SK-N-SH (cell line): ENCODE data around the gene KAT5. TPM values are rescaled to one million over a fixed set of nuclear protein-coding genes. Genes with fewer than 3 reads are reported as not detected.

Experiments
- CTCF ChIA-PET: fragments of 300-600, 350-600 bp; formaldehyde crosslinking; extraction: SDS; loops from one replicate; lab custom pipeline; 2021; lab: Yijun Ruan, JAX
- POLR2A ChIA-PET: fragments of 350-600 bp; sonication (Branson Sonifier 250); formaldehyde crosslinking; extraction: SDS; loops from one replicate; lab custom pipeline; 2020; ENCODE audit warnings: antibody characterized with exemption, inconsistent platforms; lab: Yijun Ruan, JAX
- DNase-seq: peaks from one replicate; pipeline ENCODE4 v3.0.0; 2012
- H2AFZ ChIP-seq: fragments of 200-600 bp; sonication (generic); 2 replicates; pipeline ENCODE4 v1.8.1; 2016; ENCODE audit warnings: antibody characterized with exemption, mild to moderate bottlenecking, low read depth
- H3F3A ChIP-seq: fragments of 200-600 bp; sonication (generic); replicated peaks from 2 replicates; pipeline ENCODE3; 2016; ENCODE audit warnings: antibody characterized with exemption, mild to moderate bottlenecking; ENCODE audit not compliant: insufficient read depth
- H3K27ac ChIP-seq, 2 experiments: fragments of 200-500 bp in 1 of 2; fragments of 200-600 bp in 1 of 2; sonication (Bioruptor generic) in 1 of 2; sonication (generic), shearing (Covaris generic) in 1 of 2; 2 replicates each; pipeline versions ENCODE4 v1.5.1 to v1.6.1; 2014 to 2016; ENCODE audit warnings: low read depth in 2 of 2, inconsistent platforms in 1 of 2, low read length in 1 of 2, mild to moderate bottlenecking in 1 of 2, mixed read lengths in 1 of 2
- H3K27me3 ChIP-seq: fragments of 200-600 bp; sonication (generic), shearing (Covaris generic); 2 replicates; pipeline ENCODE4 v1.6.1; 2016; ENCODE audit warnings: mixed run types; ENCODE audit not compliant: insufficient read depth
- H3K36me3 ChIP-seq, 2 experiments: fragments of 200-500 bp in 1 of 2; fragments of 200-600 bp in 1 of 2; sonication (Bioruptor generic) in 1 of 2; sonication (generic) in 1 of 2; replicated peaks in 1 of 2; 2 replicates each; pipeline versions ENCODE3 to v1.5.1; 2014 to 2016; ENCODE audit warnings: low read length in 1 of 2, mild to moderate bottlenecking in 1 of 2; ENCODE audit not compliant: insufficient read depth in 2 of 2, control insufficient read depth in 1 of 2
- H3K4me1 ChIP-seq, 2 experiments: fragments of 200-500 bp in 1 of 2; fragments of 200-600 bp in 1 of 2; sonication (Bioruptor generic) in 1 of 2; sonication (generic), shearing (Covaris generic) in 1 of 2; 2 replicates each; pipeline versions ENCODE4 v1.5.1 to v1.6.1; 2014 to 2016; ENCODE audit warnings: low read depth in 1 of 2, low read length in 1 of 2, mixed run types in 1 of 2; ENCODE audit not compliant: insufficient read depth in 2 of 2, control insufficient read depth in 1 of 2
- H3K4me2 ChIP-seq: fragments of 200-600 bp; sonication (generic), shearing (Covaris generic); 2 replicates; pipeline ENCODE4 v1.6.1; 2017; ENCODE audit warnings: mixed run types
- H3K4me3 ChIP-seq, 2 experiments: fragments of 200-500 bp in 1 of 2; fragments of 200-600 bp in 1 of 2; sonication (Bioruptor generic) in 1 of 2; sonication (generic), shearing (Covaris generic) in 1 of 2; 2 replicates each; pipeline versions ENCODE4 v1.5.1 to v1.8.1; 2014 to 2016; ENCODE audit warnings: low read depth in 2 of 2, inconsistent platforms in 1 of 2, low read length in 1 of 2, mild to moderate bottlenecking in 1 of 2, mixed read lengths in 1 of 2, moderate library complexity in 1 of 2
- H3K79me2 ChIP-seq: fragments of 200-600 bp; sonication (generic); 2 replicates; pipeline ENCODE4 v1.8.1; 2017; ENCODE audit warnings: mild to moderate bottlenecking; ENCODE audit not compliant: insufficient read depth
- H3K9ac ChIP-seq: fragments of 200-600 bp; sonication (generic); 2 replicates; pipeline ENCODE4 v1.6.1; 2017; ENCODE audit warnings: mixed run types
- H3K9me2 ChIP-seq: fragments of 200-600 bp; sonication (generic); 2 replicates; pipeline ENCODE4 v1.6.1; 2017; ENCODE audit warnings: mixed run types
- H3K9me3 ChIP-seq: fragments of 200-600 bp; sonication (generic); 2 replicates; pipeline ENCODE4 v1.6.1; 2017; ENCODE audit warnings: mixed run types, mild to moderate bottlenecking, moderate library complexity
- H4K20me1 ChIP-seq: fragments of 200-600 bp; sonication (generic); 2 replicates; pipeline ENCODE4 v1.6.1; 2017; ENCODE audit warnings: mild to moderate bottlenecking, mixed run types; ENCODE audit not compliant: insufficient read depth
- CHD2 ChIP-seq: fragments of 150-350 bp; IDR thresholded peaks from 2 replicates; pipeline ENCODE4 v1.6.1; 2018; ENCODE audit warnings: low read length; ENCODE audit not compliant: partially characterized antibody
- EZH2phosphoT487 ChIP-seq: fragments of 200-600 bp; sonication (generic); IDR thresholded peaks from 2 replicates; pipeline ENCODE4 v1.6.1; 2017; ENCODE audit warnings: low read depth, mixed run types, mild to moderate bottlenecking, antibody characterized with exemption, moderate library complexity, borderline replicate concordance
- FOXJ3 ChIP-seq: sonication (generic); formaldehyde crosslinking; IDR thresholded peaks from 2 replicates; pipeline ENCODE4 v1.5.1; 2020; ENCODE audit warnings: mild to moderate bottlenecking, missing genetic modification reagents
- RAD21 ChIP-seq: IDR thresholded peaks from 2 replicates; pipeline ENCODE4 v1.6.1; 2012; ENCODE audit warnings: mild to moderate bottlenecking, low read length
- RFX5 ChIP-seq: IDR thresholded peaks from 2 replicates; pipeline ENCODE4 v1.6.1; 2012; ENCODE audit warnings: mild to moderate bottlenecking, improper control_type of control experiment, low read length
- RXRA ChIP-seq: IDR thresholded peaks from 2 replicates; pipeline ENCODE4 v1.4.0; 2012; ENCODE audit warnings: low read depth, mild to moderate bottlenecking, borderline replicate concordance
- WGBS: methylation state at CpG from one replicate; pipeline ENCODE4 v1.1.6; 2017; ENCODE audit warnings: low lambda C conversion rate; 5-methylcytosine and 5-hydroxymethylcytosine counted together
- polyA plus RNA-seq, 3 experiments: library from polyadenylated mRNA; depleted of rRNA; stranded (reverse); fragments of >200 nt; gene quantifications; 2 replicates each; pipeline ENCODE4 v1.2.3, GENCODE V29; 2012
- TF ChIP-seq, protein P1 (sequence below): fragments of 150-350 bp; IDR thresholded peaks from 2 replicates; pipeline ENCODE4 v1.6.1; 2016; ENCODE audit warnings: mild to moderate bottlenecking, low read depth, low read length
- TF ChIP-seq, protein P2 (sequence below): fragments of 200-600 bp; sonication (generic); IDR thresholded peaks from 2 replicates; pipeline ENCODE4 v1.6.1; 2017; ENCODE audit warnings: antibody characterized with exemption, mild to moderate bottlenecking, moderate library complexity
- TF ChIP-seq, protein P3 (sequence below): IDR thresholded peaks from 2 replicates; pipeline ENCODE4 v1.4.0; 2012; ENCODE audit warnings: low read depth, borderline replicate concordance
- TF ChIP-seq, protein P4 (sequence below): IDR thresholded peaks from 2 replicates; pipeline ENCODE4; 2012

Gene KAT5
- polyA plus RNA-seq, 1 of the 3 experiments (the other 2 are of a cell fraction) = 51.9 TPM

DNA sequence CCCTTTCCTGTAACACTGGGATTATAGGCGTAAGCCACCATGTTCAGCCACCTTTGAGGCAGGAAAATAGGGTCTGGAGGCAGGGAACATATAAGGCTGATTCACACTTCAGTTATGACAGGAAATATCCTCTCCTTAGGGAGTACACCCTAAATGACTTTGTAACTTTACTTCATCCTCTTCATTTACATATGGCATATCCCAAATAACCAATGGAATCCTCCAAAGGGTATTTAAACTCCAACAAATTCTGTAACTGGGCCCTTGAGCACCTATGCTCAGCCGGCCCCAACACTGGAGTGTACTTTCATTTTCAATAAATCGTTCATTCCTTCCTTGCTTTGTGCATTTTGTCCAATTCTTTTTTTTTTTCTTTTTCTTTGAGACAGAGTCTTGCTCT lies 1.6 kb upstream of the KAT5 start:
- Histone ChIP-seq H2AFZ (0 out of 2 replicates have a peak overlapping the region, but pooled peaks have one; percentile 100), H4K20me1 (no peaks in the 10 kb centered on the region), H3K9me3 (no peaks in the 10 kb centered on the region), H3K9ac (no peak overlapping the region), H3F3A (no peaks in the 10 kb centered on the region), H3K4me2 (no peak overlapping the region), H3K36me3 (peaks cover 11 to 22% of the 10 kb centered on the region in 2 experiments), H3K27me3 (no peaks in the 10 kb centered on the region), H3K79me2 (peaks cover 18% of the 10 kb centered on the region; the same call in 1 of the 2 replicates), H3K27ac (no peak overlapping the region), H3K9me2 (no peaks in the 10 kb centered on the region), H3K4me1 (peaks cover 6 to 8% of the 10 kb centered on the region in 2 experiments; a peak in 1 of 4 replicates), H3K4me3 (no peak overlapping the region)
- ChIA-PET POLR2A (no interaction called here), CTCF (interaction anchor here (1.1 to 5.3 kb wide), 14 partner anchors 10 to 358 kb away, joined by 3 to 111 read pairs (median 19); partner anchors contain the start of genes AP5B1, FIBP, MUS81 and RNASEH2C)
- WGBS = 85% methylated on average over 3 of the region's 3 CpGs
- TF ChIP-seq, protein P1, sequence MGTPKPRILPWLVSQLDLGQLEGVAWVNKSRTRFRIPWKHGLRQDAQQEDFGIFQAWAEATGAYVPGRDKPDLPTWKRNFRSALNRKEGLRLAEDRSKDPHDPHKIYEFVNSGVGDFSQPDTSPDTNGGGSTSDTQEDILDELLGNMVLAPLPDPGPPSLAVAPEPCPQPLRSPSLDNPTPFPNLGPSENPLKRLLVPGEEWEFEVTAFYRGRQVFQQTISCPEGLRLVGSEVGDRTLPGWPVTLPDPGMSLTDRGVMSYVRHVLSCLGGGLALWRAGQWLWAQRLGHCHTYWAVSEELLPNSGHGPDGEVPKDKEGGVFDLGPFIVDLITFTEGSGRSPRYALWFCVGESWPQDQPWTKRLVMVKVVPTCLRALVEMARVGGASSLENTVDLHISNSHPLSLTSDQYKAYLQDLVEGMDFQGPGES = no peak
- TF ChIP-seq RAD21 (no peak), RFX5 (no peak), EZH2phosphoT487 (no peak), FOXJ3 (CRISPR knock-in tag) (no peak), RXRA (no peak), CHD2 (no peak)
- TF ChIP-seq, protein P2, sequence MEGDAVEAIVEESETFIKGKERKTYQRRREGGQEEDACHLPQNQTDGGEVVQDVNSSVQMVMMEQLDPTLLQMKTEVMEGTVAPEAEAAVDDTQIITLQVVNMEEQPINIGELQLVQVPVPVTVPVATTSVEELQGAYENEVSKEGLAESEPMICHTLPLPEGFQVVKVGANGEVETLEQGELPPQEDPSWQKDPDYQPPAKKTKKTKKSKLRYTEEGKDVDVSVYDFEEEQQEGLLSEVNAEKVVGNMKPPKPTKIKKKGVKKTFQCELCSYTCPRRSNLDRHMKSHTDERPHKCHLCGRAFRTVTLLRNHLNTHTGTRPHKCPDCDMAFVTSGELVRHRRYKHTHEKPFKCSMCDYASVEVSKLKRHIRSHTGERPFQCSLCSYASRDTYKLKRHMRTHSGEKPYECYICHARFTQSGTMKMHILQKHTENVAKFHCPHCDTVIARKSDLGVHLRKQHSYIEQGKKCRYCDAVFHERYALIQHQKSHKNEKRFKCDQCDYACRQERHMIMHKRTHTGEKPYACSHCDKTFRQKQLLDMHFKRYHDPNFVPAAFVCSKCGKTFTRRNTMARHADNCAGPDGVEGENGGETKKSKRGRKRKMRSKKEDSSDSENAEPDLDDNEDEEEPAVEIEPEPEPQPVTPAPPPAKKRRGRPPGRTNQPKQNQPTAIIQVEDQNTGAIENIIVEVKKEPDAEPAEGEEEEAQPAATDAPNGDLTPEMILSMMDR = no peak
- TF ChIP-seq, protein P3, sequence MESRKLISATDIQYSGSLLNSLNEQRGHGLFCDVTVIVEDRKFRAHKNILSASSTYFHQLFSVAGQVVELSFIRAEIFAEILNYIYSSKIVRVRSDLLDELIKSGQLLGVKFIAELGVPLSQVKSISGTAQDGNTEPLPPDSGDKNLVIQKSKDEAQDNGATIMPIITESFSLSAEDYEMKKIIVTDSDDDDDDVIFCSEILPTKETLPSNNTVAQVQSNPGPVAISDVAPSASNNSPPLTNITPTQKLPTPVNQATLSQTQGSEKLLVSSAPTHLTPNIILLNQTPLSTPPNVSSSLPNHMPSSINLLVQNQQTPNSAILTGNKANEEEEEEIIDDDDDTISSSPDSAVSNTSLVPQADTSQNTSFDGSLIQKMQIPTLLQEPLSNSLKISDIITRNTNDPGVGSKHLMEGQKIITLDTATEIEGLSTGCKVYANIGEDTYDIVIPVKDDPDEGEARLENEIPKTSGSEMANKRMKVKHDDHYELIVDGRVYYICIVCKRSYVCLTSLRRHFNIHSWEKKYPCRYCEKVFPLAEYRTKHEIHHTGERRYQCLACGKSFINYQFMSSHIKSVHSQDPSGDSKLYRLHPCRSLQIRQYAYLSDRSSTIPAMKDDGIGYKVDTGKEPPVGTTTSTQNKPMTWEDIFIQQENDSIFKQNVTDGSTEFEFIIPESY = no peak
- TF ChIP-seq, protein P4, sequence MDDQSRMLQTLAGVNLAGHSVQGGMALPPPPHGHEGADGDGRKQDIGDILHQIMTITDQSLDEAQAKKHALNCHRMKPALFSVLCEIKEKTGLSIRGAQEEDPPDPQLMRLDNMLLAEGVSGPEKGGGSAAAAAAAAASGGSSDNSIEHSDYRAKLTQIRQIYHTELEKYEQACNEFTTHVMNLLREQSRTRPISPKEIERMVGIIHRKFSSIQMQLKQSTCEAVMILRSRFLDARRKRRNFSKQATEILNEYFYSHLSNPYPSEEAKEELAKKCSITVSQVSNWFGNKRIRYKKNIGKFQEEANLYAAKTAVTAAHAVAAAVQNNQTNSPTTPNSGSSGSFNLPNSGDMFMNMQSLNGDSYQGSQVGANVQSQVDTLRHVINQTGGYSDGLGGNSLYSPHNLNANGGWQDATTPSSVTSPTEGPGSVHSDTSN = no peak
- TF ChIP-seq, all 33 proteins: peak for 0
- DNase-seq = no peak
